ENCODE measurements around the gene GABRB1.

Gene GABRB1

DNA sequence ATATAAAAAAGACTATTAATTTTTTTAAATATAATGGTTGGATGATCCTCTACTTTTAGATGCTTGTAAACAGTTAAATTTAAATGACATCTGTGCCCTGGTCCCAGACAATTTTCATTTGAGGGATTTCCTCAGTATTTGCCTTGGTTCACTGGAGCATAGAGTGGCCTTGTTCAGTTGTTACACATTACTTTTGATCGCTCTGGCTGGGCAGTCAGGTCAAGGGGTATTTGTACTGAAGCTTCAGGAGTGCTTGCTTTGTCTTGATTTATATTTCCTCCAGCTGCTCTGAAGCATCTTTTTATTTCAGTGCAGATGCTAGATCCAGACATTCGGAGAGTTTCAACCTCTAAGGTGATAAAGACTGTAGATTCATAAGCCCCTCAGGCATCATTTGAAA lies 382.2 kb downstream of the GABRB1 start:
- peak in 1 of 2 experiments; percentile 5 for DNase-seq

DNA sequence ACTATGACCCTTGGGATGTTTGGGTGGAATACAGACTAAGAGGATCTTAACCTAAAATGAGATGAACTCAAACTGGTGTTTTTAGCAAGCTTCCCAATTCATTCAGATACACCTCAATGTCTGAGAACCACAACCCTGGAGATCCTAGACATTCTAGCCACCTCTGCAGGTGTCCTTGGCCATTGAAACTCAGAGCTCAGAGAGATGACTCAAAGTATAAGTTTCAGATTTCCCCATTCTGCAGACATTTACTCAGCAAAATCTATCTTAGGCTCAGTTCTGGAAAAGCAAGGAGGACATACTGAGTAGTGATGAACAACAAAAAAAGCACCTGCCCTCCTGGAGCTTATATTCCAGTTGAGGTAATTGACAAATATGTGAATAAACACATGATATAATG lies 384.4 kb downstream of the GABRB1 start:
- no peak for DNase-seq

GRCh38 chr4:47418147-47418546 lies 386.8 kb downstream of the GABRB1 start:
- DNase-seq: no peak

DNA sequence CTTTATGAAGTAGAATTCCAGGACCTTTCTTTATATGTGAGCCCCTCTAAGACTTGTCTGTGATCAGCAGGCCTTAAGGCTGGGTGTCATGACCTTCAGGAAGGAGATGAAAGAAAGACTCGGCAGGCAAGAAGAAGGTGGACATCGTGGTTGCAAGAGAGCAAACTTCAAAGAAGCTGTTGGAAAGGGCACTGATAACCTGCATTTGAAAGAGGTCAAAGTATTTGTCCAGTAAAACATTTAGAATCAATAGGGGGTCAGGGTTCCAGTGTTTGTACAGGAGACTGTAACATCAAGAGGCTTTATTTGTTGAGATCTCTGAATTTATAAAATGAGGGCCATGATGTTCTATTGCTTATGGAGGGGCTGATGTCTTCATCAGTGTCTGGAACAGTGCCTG lies 387.9 kb downstream of the GABRB1 start:
- DNase-seq: no peak

DNA sequence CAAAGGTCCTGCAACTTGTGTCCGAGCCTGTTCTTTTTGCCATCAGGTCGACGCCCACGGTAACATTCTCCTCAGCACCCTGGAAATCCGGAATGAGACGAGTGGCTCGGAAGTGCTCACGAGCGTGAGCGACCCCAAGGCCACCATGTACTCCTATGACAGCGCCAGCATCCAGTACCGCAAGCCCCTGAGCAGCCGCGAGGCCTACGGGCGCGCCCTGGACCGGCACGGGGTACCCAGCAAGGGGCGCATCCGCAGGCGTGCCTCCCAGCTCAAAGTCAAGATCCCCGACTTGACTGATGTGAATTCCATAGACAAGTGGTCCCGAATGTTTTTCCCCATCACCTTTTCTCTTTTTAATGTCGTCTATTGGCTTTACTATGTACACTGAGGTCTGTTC lies 394.3 kb downstream of the GABRB1 start:
- DNase-seq: no peak

- no peak for DNase-seq
These were observed 396.6 kb downstream of the GABRB1 start for GRCh38 chr4:47427935-47428334.

GRCh38 chr4:47432749-47433148 lies 401.4 kb downstream of the GABRB1 start:
- DNase-seq: no peak

DNA sequence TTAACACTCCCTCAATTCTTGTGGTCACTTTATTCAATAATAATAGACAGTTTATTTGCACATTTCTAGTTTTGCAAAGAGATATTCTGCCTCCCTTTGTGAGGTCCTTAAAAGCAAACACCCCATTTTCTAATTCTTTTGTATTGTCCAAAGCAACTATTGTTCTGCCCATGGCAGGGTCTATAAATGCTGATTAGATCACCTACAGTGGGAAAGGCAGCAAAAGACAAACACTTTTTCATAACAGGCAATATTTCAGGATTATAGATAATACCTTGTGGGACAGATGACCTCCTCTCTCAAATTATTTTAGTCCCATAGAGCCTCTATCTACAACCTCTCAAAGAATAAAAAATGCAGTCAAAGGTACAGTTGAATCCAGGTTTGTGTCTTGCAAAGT lies 403.6 kb downstream of the GABRB1 start:
- DNase-seq: no peak

DNA sequence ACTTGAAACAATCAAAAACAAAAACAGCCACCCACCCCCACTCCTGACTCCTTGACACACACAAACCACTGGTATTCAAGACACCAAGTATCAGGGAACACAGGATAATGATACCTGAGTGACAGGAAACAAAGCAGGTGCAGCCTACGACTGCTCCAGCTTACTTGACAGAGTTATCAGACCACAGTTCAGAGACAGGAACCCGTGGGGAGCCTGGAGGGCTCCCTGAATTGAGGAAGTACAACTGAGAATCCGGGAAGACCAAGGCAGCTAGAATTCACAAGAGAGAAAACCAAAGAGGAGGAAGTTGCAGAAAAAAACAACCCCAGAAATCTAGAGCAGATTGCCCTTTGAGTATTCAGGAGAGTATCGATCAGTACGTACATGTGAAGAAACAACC lies 411.6 kb downstream of the GABRB1 start:
- no peak for DNase-seq

- DNase-seq: no peak
These were observed 412.7 kb downstream of the GABRB1 start for GRCh38 chr4:47444031-47444430.

GRCh38 chr4:47451657-47452056 lies 420.3 kb downstream of the GABRB1 start:
- no peak for DNase-seq

DNA sequence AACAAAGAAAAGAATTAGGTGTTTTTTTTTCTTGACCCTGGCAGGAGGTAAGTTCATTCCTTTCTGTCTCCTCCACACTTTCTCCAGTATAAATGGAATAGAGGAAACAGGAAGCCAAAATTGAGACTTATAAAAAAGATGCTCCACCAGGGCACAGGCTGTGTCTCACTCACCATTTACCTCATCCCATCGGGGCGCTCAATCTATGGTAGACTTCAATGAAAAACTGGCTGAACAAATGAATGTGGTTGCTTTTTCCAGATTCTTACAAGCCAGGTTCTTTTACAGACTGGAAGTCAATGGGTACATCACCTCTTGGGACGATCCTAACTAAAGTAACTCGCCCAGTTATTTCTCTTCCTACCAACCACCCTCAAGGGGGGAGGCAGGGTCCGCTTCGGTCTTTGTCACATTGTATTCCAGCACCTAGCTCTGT lies 431.4 kb downstream of the GABRB1 start:
- no peak for DNase-seq

GRCh38 chr4:47463235-47463956 lies 432.0 kb downstream of the GABRB1 start, which contains the start of gene COMMD8:
Gene COMMD8 (minus strand): TSS chr4:47463702. CDS start chr4:47463651, 51 bp downstream.
- DNase-seq: peak; percentile 94 to 95

GRCh38 chr4:47465004-47465403 lies 433.6 kb downstream of the GABRB1 start:
- no peak for DNase-seq

GRCh38 chr4:47466056-47466785 lies 434.9 kb downstream of the GABRB1 start:
- DNase-seq: no peak

- no peak for DNase-seq
These were observed 437.5 kb downstream of the GABRB1 start for GRCh38 chr4:47468706-47469365.

DNA sequence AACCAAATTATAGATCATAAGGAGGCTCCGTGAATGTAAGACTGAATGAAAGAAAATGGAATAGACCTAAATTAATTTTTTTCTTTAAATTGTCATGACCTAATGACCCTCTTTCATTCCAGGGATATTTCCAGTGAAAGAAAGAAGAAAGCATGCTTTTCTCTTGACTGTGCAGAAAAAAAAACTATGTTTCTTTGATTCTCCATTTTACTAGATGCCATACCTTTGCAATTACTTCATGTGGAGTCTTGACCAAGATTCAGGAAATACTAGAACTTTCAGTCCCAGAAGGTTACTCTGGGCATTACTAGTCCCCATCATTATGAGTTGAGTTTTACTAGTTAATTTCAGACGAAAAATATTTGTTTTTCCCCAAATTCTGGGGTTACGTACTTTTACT lies 438.6 kb downstream of the GABRB1 start:
- no peak for DNase-seq

DNA sequence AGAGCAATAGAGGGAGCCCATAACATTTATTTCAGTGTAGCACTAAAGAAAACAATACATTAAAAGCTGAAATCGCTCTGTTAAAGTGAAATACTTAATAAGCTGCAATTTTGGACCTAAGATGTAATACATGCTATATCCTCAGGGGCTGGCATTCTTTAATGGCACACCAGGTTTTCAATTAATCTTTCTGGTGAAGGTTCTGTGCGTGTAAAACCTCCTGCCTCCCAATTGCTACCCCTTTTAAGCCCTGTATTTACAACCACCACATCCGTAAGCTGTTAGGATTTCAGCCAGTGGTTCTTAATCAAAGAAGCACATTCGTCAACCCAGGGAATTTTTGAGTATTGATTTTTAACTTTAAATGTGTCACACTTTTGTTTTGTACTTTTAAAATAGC lies 439.7 kb downstream of the GABRB1 start:
- no peak for DNase-seq

GRCh38 chr4:47471591-47471990 lies 440.2 kb downstream of the GABRB1 start:
- no peak for DNase-seq

DNA sequence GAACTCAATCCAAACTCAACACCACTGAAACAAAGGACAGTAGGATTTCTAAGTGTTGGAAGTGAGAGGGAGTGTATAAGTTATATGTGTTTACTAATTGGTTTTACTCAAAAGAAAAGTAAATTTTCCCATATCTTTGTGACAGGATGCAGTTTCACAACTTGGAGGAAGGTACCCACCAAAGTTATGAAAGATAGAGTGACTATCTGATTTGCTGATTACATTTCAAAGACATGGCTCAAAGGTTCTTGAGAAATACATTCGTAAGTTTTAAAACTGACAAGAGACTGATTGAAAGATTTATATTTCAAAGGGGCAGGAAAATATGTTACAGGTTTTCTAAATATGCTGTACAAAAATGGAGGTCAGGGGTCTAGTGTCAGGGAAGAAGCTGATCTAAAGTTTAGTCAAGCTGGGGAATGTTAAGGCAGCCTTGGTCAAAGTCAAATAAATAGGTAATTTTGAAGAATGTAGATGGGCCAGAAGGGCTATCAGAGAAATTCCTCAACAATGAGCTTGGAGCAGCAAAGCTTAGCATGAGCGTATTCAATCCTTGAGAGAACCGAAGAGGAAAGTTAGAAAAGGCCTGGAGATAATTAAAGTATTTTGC lies 441.9 kb downstream of the GABRB1 start:
- DNase-seq: no peak

DNA sequence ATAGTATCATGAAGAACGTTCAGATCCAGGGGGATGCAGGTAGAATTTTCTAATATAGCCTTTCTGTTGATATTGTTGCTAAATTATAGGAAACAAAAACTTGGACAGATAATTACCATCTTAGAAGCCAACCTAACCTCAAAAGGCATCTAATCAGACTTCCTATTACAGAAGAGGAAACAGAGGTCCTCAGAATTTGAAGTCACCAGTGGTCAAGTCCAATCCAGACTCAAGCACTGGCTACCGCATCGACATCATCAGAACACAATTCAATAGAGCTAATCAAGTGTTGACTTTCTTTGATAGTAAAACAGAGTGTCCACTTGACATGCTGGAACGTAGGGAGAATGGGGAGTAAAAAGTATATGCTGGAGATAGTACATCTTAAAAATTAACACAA lies 443.4 kb downstream of the GABRB1 start:
- no peak for DNase-seq

- no peak for DNase-seq
These were observed 444.0 kb downstream of the GABRB1 start for GRCh38 chr4:47475411-47475810.
